ENCODE measurements around the gene SGSM2. TPM values are rescaled to one million over a fixed set of nuclear protein-coding genes. Genes with fewer than 3 reads are reported as not detected.
"Not testable (repeated sequence)": the region's sequence is repeated elsewhere in the genome, so short reads cannot be mapped to it uniquely, and the experiment has no call there.

Gene SGSM2
- polyA plus RNA-seq, 1 donor (not counting 4 experiments of a cell fraction or from before 2014, with no cell fraction given) = 16.4 TPM

DNA sequence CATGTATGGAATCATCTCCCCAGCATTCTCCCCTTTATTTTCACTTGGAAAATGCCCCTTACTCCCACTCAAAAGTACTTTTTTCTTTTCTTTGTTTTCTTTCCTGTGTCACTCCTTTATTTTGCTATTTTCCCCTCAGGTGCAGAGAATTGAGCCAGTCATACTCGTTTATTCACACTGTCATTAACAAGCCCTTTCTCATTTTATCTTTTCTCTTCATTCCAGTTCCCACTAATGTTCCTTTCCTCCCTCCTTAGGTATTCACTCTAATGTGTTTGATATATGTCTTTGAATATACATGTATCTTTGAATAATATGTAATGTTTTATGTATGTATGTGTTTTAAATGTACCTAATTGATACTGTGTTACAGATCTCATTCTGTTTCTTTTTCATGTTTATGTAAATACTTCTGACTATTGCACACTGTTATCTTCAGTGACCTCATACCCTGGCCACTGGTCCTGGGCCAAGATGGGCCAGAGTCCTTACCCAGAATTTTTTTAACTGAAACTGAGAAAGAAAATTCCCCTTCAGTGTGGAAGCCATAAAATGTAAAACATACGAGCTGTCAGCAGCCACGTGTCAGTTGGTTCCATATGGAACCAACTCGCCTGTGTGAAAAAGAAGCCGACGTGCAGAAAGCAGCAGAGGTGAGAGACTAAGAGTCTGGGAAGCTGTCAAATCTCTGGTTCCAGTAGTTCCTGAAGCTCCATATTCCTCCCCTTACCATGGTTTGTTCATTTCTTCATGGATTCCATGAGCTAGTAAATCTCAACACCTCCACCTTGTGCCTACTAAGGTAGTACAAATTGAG lies 27.8 kb upstream of the SGSM2 start:
- no peak overlapping the region for H3K27ac ChIP-seq (ENCODE audit: control insufficient read depth, insufficient read depth, low read length)
- H3K27me3 ChIP-seq (ENCODE audit: control insufficient read depth, extremely low read depth, insufficient read depth, low read length) = no peaks in the 10 kb centered on the region
- H3K79me2 ChIP-seq (ENCODE audit: control insufficient read depth, insufficient read depth, low read length) = peaks cover 14% of the 10 kb centered on the region
- no peak for DNase-seq (ENCODE audit: low read depth, low spot score)
- peak; percentile 17 for FAIRE-seq
- H4K20me1 ChIP-seq (ENCODE audit: control insufficient read depth, extremely low read depth, insufficient read depth, low read length) = no peaks in the 10 kb centered on the region
- dilution Hi-C loops (cut with MboI; ENCODE audit: extremely low pct_ligation_motif_present, low sequenced_read_pairs) = no loop called here
- peaks cover 0 to 2% of the 10 kb centered on the region in 2 experiments for H3K36me3 ChIP-seq (ENCODE audit: control insufficient read depth in 2 of 2, extremely low read depth in 1 of 2, insufficient read depth in 2 of 2, low read length in 2 of 2)
- H2AFZ ChIP-seq (ENCODE audit: control insufficient read depth, low read length) = no peak overlapping the region
- no peaks in the 10 kb centered on the region for H3K4me1 ChIP-seq (ENCODE audit: control insufficient read depth, extremely low read depth, insufficient read depth, low read length)
- no peak for TF ChIP-seq EZH2 (IDR thresholded peaks at IDR 0.05; ENCODE audit: low read length)
- TF ChIP-seq CTCF (optimal IDR thresholded peaks at IDR 0.05 in 1 of 3, IDR thresholded peaks at IDR 0.05 in 1 of 3, conservative IDR thresholded peaks at IDR 0.05 in 1 of 3; ENCODE audit: extremely low read depth in 1 of 3, insufficient read depth in 2 of 3, low read length in 3 of 3) = no peak
- H3K9me3 ChIP-seq (ENCODE audit: control insufficient read depth, low read depth, low read length) = no peaks in the 10 kb centered on the region
- H3K4me3 ChIP-seq (ENCODE audit: control insufficient read depth in 2 of 3, extremely low read depth in 1 of 3, insufficient read depth in 2 of 3, low read depth in 1 of 3, low read length in 3 of 3) = no peak overlapping the region
- H3K9ac ChIP-seq (ENCODE audit: control insufficient read depth, extremely low read depth, insufficient read depth, low read length) = no peak overlapping the region
- no peaks in the 10 kb centered on the region for H3K9me1 ChIP-seq (ENCODE audit: control insufficient read depth, extremely low read depth, insufficient read depth, low read length)
- no peak overlapping the region for H3K4me2 ChIP-seq (ENCODE audit: control insufficient read depth, extremely low read depth, insufficient read depth, low read depth, low read length)

DNA sequence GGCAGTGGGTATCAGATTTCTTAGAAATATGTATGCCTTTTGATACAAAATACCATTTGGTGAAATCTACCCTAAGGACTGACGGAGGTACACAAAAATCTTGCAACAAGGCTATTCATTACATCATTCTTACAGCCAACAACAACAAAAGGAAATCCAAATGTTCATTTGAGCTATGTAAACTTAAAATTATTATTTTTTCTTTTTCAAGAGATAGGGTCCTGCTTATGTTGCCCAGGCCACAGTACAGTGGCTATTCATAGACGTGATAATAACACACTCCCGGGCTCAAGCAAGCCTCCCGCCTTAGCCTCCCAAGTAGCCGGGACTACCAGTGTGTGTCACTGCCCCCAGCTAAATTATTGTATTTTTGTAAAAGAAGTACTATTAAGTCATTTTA lies 24.6 kb upstream of the SGSM2 start:
- TF ChIP-seq EZH2 (IDR thresholded peaks at IDR 0.05; ENCODE audit: low read length) = no peak
- TF ChIP-seq CTCF (optimal IDR thresholded peaks at IDR 0.05 in 1 of 3, IDR thresholded peaks at IDR 0.05 in 1 of 3, conservative IDR thresholded peaks at IDR 0.05 in 1 of 3; ENCODE audit: extremely low read depth in 1 of 3, insufficient read depth in 2 of 3, low read length in 3 of 3) = no peak
- H3K27me3 ChIP-seq (ENCODE audit: control insufficient read depth, extremely low read depth, insufficient read depth, low read length) = no peaks in the 10 kb centered on the region
- FAIRE-seq (no peak), DNase-seq (ENCODE audit: low read depth, low spot score) (no peak)
- H3K4me3 ChIP-seq (ENCODE audit: control insufficient read depth in 2 of 3, extremely low read depth in 1 of 3, insufficient read depth in 2 of 3, low read depth in 1 of 3, low read length in 3 of 3) = no peak overlapping the region
- dilution Hi-C loops (cut with MboI; ENCODE audit: extremely low pct_ligation_motif_present, low sequenced_read_pairs) = no loop called here
- H3K27ac ChIP-seq (ENCODE audit: control insufficient read depth, insufficient read depth, low read length) = no peak overlapping the region
- H3K9me3 ChIP-seq (ENCODE audit: control insufficient read depth, low read depth, low read length) = no peaks in the 10 kb centered on the region
- H2AFZ ChIP-seq (ENCODE audit: control insufficient read depth, low read length) = no peak overlapping the region
- H3K9me1 ChIP-seq (ENCODE audit: control insufficient read depth, extremely low read depth, insufficient read depth, low read length) = no peaks in the 10 kb centered on the region
- H3K79me2 ChIP-seq (ENCODE audit: control insufficient read depth, insufficient read depth, low read length) = no peaks in the 10 kb centered on the region
- H3K4me2 ChIP-seq (ENCODE audit: control insufficient read depth, extremely low read depth, insufficient read depth, low read depth, low read length) = no peak overlapping the region
- peaks cover 0 to 2% of the 10 kb centered on the region in 2 experiments for H3K36me3 ChIP-seq (ENCODE audit: control insufficient read depth in 2 of 2, extremely low read depth in 1 of 2, insufficient read depth in 2 of 2, low read length in 2 of 2)
- no peaks in the 10 kb centered on the region for H4K20me1 ChIP-seq (ENCODE audit: control insufficient read depth, extremely low read depth, insufficient read depth, low read length)
- H3K9ac ChIP-seq (ENCODE audit: control insufficient read depth, extremely low read depth, insufficient read depth, low read length) = no peak overlapping the region
- H3K4me1 ChIP-seq (ENCODE audit: control insufficient read depth, extremely low read depth, insufficient read depth, low read length) = no peaks in the 10 kb centered on the region

DNA sequence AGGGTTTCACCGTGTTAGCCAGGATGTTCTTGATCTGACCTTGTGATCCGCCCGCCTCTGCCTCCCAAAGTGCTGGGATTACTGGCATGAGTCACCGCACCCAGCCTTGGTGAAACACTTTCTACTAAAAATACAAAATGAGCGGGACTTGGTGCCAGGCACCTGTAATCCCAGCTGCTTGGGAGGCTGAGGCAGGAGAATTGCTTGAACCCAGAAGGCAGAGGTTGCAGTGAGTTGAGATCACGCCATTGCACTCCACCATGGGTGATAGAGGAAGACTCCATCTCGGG lies 20.4 kb upstream of the SGSM2 start:
- H3K9me3 ChIP-seq (ENCODE audit: control insufficient read depth, low read depth, low read length); H3K27me3 ChIP-seq (ENCODE audit: control insufficient read depth, extremely low read depth, insufficient read depth, low read length); DNase-seq (ENCODE audit: low read depth, low spot score); H3K9ac ChIP-seq (ENCODE audit: control insufficient read depth, extremely low read depth, insufficient read depth, low read length); H3K9me1 ChIP-seq (ENCODE audit: control insufficient read depth, extremely low read depth, insufficient read depth, low read length); H3K4me3 ChIP-seq (ENCODE audit: control insufficient read depth in 2 of 3, extremely low read depth in 1 of 3, insufficient read depth in 2 of 3, low read depth in 1 of 3, low read length in 3 of 3); H3K36me3 ChIP-seq (ENCODE audit: control insufficient read depth in 2 of 2, extremely low read depth in 1 of 2, insufficient read depth in 2 of 2, low read length in 2 of 2); H2AFZ ChIP-seq (ENCODE audit: control insufficient read depth, low read length); H3K4me1 ChIP-seq (ENCODE audit: control insufficient read depth, extremely low read depth, insufficient read depth, low read length); H3K27ac ChIP-seq (ENCODE audit: control insufficient read depth, insufficient read depth, low read length); H3K4me2 ChIP-seq (ENCODE audit: control insufficient read depth, extremely low read depth, insufficient read depth, low read depth, low read length); FAIRE-seq; H3K79me2 ChIP-seq (ENCODE audit: control insufficient read depth, insufficient read depth, low read length); dilution Hi-C loops (cut with MboI; ENCODE audit: extremely low pct_ligation_motif_present, low sequenced_read_pairs); H4K20me1 ChIP-seq (ENCODE audit: control insufficient read depth, extremely low read depth, insufficient read depth, low read length): not testable (repeated sequence)

Measured in keratinocyte (primary cell).